Left ventricle myocardium inferior (tissue), 1 donor: ENCODE results near the gene FAIM2. TPM values are rescaled to one million over a fixed set of nuclear protein-coding genes. Genes with fewer than 3 reads are reported as not detected.

Experiments
- DNase-seq: peaks from one replicate; pipeline ENCODE4 v3.0.0-alpha.2; 2020
- H3K27ac ChIP-seq: fragments of 200-600 bp; replicated peaks from 2 replicates; pipeline ENCODE4 v1.8.0; 2021
- H3K27me3 ChIP-seq: fragments of 200-600 bp; 2 replicates; pipeline ENCODE4 v1.8.0; 2021; ENCODE audit warnings: low read depth
- H3K36me3 ChIP-seq: fragments of 200-600 bp; 2 replicates; pipeline ENCODE4 v1.8.0; 2021
- H3K4me1 ChIP-seq: fragments of 200-600 bp; 2 replicates; pipeline ENCODE4 v1.8.0; 2021
- H3K4me3 ChIP-seq: fragments of 200-600 bp; 2 replicates; pipeline ENCODE4 v1.8.0; 2021; ENCODE audit warnings: mild to moderate bottlenecking, moderate library complexity
- H3K9me3 ChIP-seq: fragments of 200-600 bp; replicated peaks from 2 replicates; pipeline ENCODE4 v1.8.0; 2021
- CTCF ChIP-seq: fragments of 200-600 bp; IDR thresholded peaks from 2 replicates; pipeline ENCODE4 v1.8.0; 2021; ENCODE audit warnings: antibody characterized with exemption, mild to moderate bottlenecking, borderline replicate concordance
- intact Hi-C: fragments of 100-400 bp; cut with micrococcal nuclease; formaldehyde crosslinking; loops from one replicate; pipeline ENCODE4 v1.11.0; 2022
- total RNA-seq: library from RNA; stranded (reverse); fragmentation: NEBNext Ultra II Directional; extraction: Animal tissue kit (Norgen Biotek cat#: 25700); gene quantifications from one replicate; pipeline ENCODE4 v1.2.1, GENCODE V29; 2021
- donor health status: DM: no; HTN: yes; CAD: no; lungs with severe emphysema.

FAIM2 gene
- total RNA-seq, 1 donor from 2014 or later, result 7.4 TPM

- Histone ChIP-seq H3K9me3 (no peaks in the 10 kb centered on the region), H3K27me3 (peaks cover 12% of the 10 kb centered on the region), H3K27ac (peak overlapping the region; percentile 49), H3K4me1 (peaks cover 12% of the 10 kb centered on the region), H3K4me3 (no peak overlapping the region), H3K36me3 (no peaks in the 10 kb centered on the region)
- no peak for DNase-seq
- TF ChIP-seq CTCF, result no peak
- intact Hi-C loops, result loop anchor here (10.0 kb wide), 1 partner anchor 81 kb away; no protein-coding TSS in a partner anchor
These were observed 42.4 kb upstream of the FAIM2 start for GRCh38 chr12:49946086-49946485.

GRCh38 chr12:49945394-49946080 is 41.8 kb upstream of the FAIM2 start:
- no peaks in the 10 kb centered on the region for H3K36me3 ChIP-seq
- H3K4me3 ChIP-seq, result peak overlapping the region; percentile 52
- H3K27ac ChIP-seq, result peak overlapping the region; percentile 49
- intact Hi-C loops, result loop anchor here (10.0 kb wide), 1 partner anchor 81 kb away; no protein-coding TSS in a partner anchor
- H3K9me3 ChIP-seq, result no peaks in the 10 kb centered on the region
- peaks cover 7% of the 10 kb centered on the region for H3K27me3 ChIP-seq
- peak; percentile 85 for DNase-seq
- peak; percentile 92 for TF ChIP-seq CTCF
- peaks cover 12% of the 10 kb centered on the region for H3K4me1 ChIP-seq

DNA sequence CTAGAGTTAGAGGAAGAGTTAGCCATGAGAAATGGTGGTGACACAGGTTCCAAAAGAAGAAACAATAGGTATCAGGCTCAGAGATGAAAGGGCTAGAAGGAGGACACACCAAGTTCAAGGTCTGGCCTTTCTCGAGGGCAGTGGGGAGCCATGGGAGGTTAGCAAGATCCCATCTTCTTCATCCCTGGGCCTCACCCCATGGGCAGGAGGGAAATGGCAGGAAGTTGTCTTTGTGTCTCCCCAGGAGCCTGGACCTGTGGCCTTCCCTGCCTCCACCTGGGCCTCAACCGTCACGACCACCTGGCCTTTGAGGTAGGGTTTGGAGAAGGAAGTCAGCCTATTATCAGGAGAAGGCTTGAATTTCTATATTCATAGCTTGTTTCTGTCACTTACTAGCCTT is 41.0 kb upstream of the FAIM2 start:
- Histone ChIP-seq H3K4me3 (no peak overlapping the region), H3K27me3 (peaks cover 6% of the 10 kb centered on the region), H3K9me3 (no peaks in the 10 kb centered on the region), H3K36me3 (no peaks in the 10 kb centered on the region), H3K4me1 (peaks cover 12% of the 10 kb centered on the region), H3K27ac (peak overlapping the region; percentile 49)
- intact Hi-C loops, result loop anchor here (10.0 kb wide), 1 partner anchor 80 kb away; no protein-coding TSS in a partner anchor
- TF ChIP-seq CTCF, result no peak
- DNase-seq, result no peak

- no peak overlapping the region for H3K4me3 ChIP-seq
- no peak for TF ChIP-seq CTCF
- H3K27me3 ChIP-seq, result no peaks in the 10 kb centered on the region
- intact Hi-C loops, result loop anchor here (10.0 kb wide), 1 partner anchor 79 kb away; no protein-coding TSS in a partner anchor
- H3K4me1 ChIP-seq, result peaks cover 12% of the 10 kb centered on the region
- H3K9me3 ChIP-seq, result no peaks in the 10 kb centered on the region
- no peak overlapping the region for H3K27ac ChIP-seq
- DNase-seq, result no peak
- H3K36me3 ChIP-seq, result no peaks in the 10 kb centered on the region
These were observed 40.3 kb upstream of the FAIM2 start for GRCh38 chr12:49944046-49944445.

DNA sequence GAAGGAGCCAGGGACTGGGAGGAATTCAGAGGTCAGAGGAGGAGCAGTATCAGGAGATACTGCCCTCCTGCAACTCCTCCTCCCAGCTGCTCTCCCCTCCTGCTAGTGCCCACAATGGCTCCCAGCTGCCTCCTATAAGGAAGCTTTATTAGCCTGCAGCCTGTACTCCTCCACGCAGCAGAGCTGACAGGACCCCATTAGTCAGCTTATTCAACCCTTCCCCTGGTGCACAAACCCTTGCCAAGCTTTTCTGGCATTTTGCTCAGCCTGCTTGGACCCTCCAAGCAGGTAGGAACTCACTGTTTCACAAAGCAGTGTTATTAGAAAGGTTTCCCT is 39.9 kb upstream of the FAIM2 start:
- intact Hi-C loops, result loop anchor here (10.0 kb wide), 1 partner anchor 79 kb away; no protein-coding TSS in a partner anchor
- Histone ChIP-seq H3K27ac (no peak overlapping the region), H3K9me3 (no peaks in the 10 kb centered on the region), H3K4me3 (no peak overlapping the region), H3K27me3 (no peaks in the 10 kb centered on the region), H3K4me1 (peaks cover 12% of the 10 kb centered on the region), H3K36me3 (no peaks in the 10 kb centered on the region)
- DNase-seq, result no peak
- TF ChIP-seq CTCF, result no peak
